ENCODE measurements around the gene HACD3.

HACD3 gene

DNA sequence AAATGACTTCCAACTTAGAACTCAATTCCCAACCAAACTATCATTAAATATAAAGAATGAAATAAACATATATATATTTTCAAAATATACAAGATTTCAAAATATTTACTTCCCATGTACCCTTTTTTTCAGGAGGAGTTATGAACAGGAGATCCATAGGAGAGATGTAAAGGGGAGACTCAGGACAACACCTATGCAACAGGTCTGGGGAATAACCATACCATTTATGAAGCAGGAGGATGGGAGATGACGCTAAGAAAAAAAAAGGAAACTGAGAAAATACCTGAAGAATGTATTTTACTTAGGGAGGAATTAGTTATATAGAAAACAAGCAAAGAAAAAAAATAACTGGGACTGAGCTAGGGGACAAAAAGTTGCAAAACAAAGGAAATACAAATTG lies 56.8 kb downstream of the HACD3 start:
- TF ChIP-seq, protein P1, sequence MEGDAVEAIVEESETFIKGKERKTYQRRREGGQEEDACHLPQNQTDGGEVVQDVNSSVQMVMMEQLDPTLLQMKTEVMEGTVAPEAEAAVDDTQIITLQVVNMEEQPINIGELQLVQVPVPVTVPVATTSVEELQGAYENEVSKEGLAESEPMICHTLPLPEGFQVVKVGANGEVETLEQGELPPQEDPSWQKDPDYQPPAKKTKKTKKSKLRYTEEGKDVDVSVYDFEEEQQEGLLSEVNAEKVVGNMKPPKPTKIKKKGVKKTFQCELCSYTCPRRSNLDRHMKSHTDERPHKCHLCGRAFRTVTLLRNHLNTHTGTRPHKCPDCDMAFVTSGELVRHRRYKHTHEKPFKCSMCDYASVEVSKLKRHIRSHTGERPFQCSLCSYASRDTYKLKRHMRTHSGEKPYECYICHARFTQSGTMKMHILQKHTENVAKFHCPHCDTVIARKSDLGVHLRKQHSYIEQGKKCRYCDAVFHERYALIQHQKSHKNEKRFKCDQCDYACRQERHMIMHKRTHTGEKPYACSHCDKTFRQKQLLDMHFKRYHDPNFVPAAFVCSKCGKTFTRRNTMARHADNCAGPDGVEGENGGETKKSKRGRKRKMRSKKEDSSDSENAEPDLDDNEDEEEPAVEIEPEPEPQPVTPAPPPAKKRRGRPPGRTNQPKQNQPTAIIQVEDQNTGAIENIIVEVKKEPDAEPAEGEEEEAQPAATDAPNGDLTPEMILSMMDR (IDR thresholded peaks at IDR 0.05), result no peak
- Histone ChIP-seq H3K79me2 (no peaks in the 10 kb centered on the region), H2AFZ (no peak overlapping the region), H3K4me1 (no peaks in the 10 kb centered on the region), H3K36me3 (ENCODE audit: control insufficient read depth, insufficient read depth, low read length) (no peaks in the 10 kb centered on the region), H3K4me3 (ENCODE audit: low read depth, low read length) (no peak overlapping the region), H3K9ac (no peak overlapping the region), H3K4me2 (ENCODE audit: low read length) (no peak overlapping the region), H3K27ac (no peak overlapping the region), H3K27me3 (ENCODE audit: control insufficient read depth, insufficient read depth, low read length) (no peaks in the 10 kb centered on the region), H3K9me3 (ENCODE audit: control insufficient read depth, low read length) (no peaks in the 10 kb centered on the region)

DNA sequence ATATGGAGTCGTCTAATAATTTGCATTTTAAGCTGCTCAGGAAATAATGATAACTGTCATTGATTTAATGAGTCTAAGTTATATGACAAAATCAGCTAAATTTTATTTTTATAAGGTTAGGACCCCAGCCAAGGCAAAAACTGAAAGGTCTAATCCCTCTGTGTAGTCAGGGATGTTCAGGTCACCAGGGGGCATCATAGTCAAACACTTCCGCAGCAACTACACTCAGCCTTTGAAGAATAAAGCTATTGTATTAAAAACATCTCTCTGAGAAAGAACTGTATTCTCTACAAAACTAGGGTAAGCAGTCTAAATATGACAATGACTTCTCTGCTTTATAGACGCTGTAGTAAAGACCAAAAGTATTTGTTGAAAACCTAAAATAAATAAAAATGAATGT lies 65.7 kb downstream of the HACD3 start:
- no peaks in the 10 kb centered on the region for H3K9me3 ChIP-seq (ENCODE audit: control insufficient read depth, low read length)
- H3K36me3 ChIP-seq (ENCODE audit: control insufficient read depth, insufficient read depth, low read length), result no peaks in the 10 kb centered on the region
- no peak overlapping the region for H3K27ac ChIP-seq
- TF ChIP-seq, protein P1 (IDR thresholded peaks at IDR 0.05), result no peak
- H3K4me2 ChIP-seq (ENCODE audit: low read length), result no peak overlapping the region
- H2AFZ ChIP-seq, result no peak overlapping the region
- H3K4me3 ChIP-seq (ENCODE audit: low read depth, low read length), result no peak overlapping the region
- H3K4me1 ChIP-seq, result no peaks in the 10 kb centered on the region
- no peak overlapping the region for H3K9ac ChIP-seq
- no peaks in the 10 kb centered on the region for H3K27me3 ChIP-seq (ENCODE audit: control insufficient read depth, insufficient read depth, low read length)
- no peaks in the 10 kb centered on the region for H3K79me2 ChIP-seq

DNA sequence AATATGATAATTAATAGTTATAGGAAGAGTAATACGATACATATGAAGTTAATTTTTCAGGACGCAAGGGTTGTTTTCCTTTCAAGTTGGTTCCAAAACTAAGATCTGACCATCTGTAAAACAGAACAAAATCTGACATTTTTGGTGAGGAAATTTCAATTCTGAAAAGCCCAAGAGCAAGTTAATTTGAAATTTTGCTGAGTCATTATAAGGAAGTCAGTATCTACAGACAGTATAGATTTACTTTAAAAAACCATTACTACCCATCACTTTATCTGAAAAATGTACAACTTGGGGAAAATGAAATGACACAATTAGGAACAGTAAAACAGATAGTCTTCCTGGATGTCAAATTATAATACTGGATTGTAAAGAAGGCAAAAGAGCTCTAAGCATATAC lies 68.2 kb downstream of the HACD3 start:
- H3K79me2 ChIP-seq, result no peaks in the 10 kb centered on the region
- H3K4me2 ChIP-seq (ENCODE audit: low read length), result no peak overlapping the region
- no peak overlapping the region for H3K4me3 ChIP-seq (ENCODE audit: low read depth, low read length)
- H3K4me1 ChIP-seq, result no peaks in the 10 kb centered on the region
- no peak overlapping the region for H2AFZ ChIP-seq
- no peaks in the 10 kb centered on the region for H3K36me3 ChIP-seq (ENCODE audit: control insufficient read depth, insufficient read depth, low read length)
- H3K9me3 ChIP-seq (ENCODE audit: control insufficient read depth, low read length), result no peaks in the 10 kb centered on the region
- no peaks in the 10 kb centered on the region for H3K27me3 ChIP-seq (ENCODE audit: control insufficient read depth, insufficient read depth, low read length)
- no peak overlapping the region for H3K9ac ChIP-seq
- TF ChIP-seq, protein P1 (IDR thresholded peaks at IDR 0.05), result no peak
- no peak overlapping the region for H3K27ac ChIP-seq

DNA sequence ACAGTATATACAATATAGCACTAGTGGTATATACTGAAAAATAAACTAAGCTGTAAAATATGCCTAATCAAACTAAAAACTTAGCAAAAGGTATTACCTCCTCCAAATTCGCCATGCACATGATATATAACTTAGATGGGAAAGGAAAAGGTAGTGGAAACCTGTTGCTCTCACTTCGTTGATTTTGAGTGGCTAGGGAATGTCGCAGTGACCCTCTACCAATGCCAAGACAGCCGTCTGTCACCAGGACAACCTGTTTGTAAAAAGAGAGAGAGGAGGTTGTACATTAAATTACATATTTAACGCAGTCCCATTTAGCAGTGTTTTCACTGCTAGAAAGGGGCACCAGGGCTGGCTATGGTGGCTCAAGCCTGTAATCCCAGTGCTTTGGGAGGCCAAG lies 69.4 kb downstream of the HACD3 start:
- H2AFZ ChIP-seq, result no peak overlapping the region
- no peaks in the 10 kb centered on the region for H3K27me3 ChIP-seq (ENCODE audit: control insufficient read depth, insufficient read depth, low read length)
- no peaks in the 10 kb centered on the region for H3K4me1 ChIP-seq
- H3K4me3 ChIP-seq (ENCODE audit: low read depth, low read length), result no peak overlapping the region
- no peak overlapping the region for H3K27ac ChIP-seq
- no peaks in the 10 kb centered on the region for H3K79me2 ChIP-seq
- no peaks in the 10 kb centered on the region for H3K36me3 ChIP-seq (ENCODE audit: control insufficient read depth, insufficient read depth, low read length)
- H3K9me3 ChIP-seq (ENCODE audit: control insufficient read depth, low read length), result no peaks in the 10 kb centered on the region
- no peak overlapping the region for H3K9ac ChIP-seq
- TF ChIP-seq, protein P1 (IDR thresholded peaks at IDR 0.05), result no peak
- H3K4me2 ChIP-seq (ENCODE audit: low read length), result no peak overlapping the region

DNA sequence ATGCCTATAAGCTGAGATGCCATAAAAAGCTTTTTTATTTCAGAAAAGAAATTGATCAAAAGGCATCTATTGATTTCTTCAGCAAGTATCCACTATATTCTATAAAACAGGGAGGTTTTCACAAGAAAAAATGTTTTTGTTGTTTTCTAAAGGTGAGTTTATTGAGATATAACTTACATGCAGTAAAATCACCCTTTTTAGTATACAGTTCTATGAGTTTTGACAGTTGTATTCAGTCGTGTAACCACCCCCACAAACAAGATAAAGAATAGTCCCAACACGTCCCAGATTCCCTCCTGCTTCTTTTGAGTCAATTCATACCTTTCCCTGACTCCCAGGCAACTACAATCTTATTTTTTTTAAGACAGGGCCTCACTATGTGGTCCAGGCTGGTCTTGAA lies 72.9 kb downstream of the HACD3 start:
- TF ChIP-seq, protein P1 (IDR thresholded peaks at IDR 0.05), result no peak
- Histone ChIP-seq H3K4me2 (ENCODE audit: low read length) (no peak overlapping the region), H3K27ac (no peak overlapping the region), H3K9me3 (ENCODE audit: control insufficient read depth, low read length) (no peaks in the 10 kb centered on the region), H3K9ac (no peak overlapping the region), H3K36me3 (ENCODE audit: control insufficient read depth, insufficient read depth, low read length) (no peaks in the 10 kb centered on the region), H2AFZ (no peak overlapping the region), H3K4me1 (no peaks in the 10 kb centered on the region), H3K27me3 (ENCODE audit: control insufficient read depth, insufficient read depth, low read length) (no peaks in the 10 kb centered on the region), H3K79me2 (no peaks in the 10 kb centered on the region), H3K4me3 (ENCODE audit: low read depth, low read length) (no peak overlapping the region)
